ENCODE measurements around the gene SLAMF1. TPM values are rescaled to one million over a fixed set of nuclear protein-coding genes. Genes with fewer than 3 reads are reported as not detected.

SLAMF1 gene
- total and polyA plus RNA-seq, 9 of the 15 experiments (the other 6 are each of a cell fraction or from before 2014, with no cell fraction given): 0.04 to 0.17 (median 0.11) TPM; not detected in 4

GRCh38 chr1:160680399-160680798, 33.6 kb upstream of the SLAMF1 start (continued):
- TF ChIP-seq BDP1 (IDR thresholded peaks at IDR 0.05; ENCODE audit: insufficient read depth, insufficient read length) (no peak), GTF2A2 (tag; IDR thresholded peaks at IDR 0.05) (no peak), SUPT5H (IDR thresholded peaks at IDR 0.05) (no peak), ZNF12 (CRISPR knock-in tag; IDR thresholded peaks at IDR 0.05) (no peak), RUNX1 (IDR thresholded peaks at IDR 0.05; ENCODE audit: low read depth) (no peak), BRCA1 (IDR thresholded peaks at IDR 0.05) (no peak), BRCA1 (CRISPR knock-in tag; IDR thresholded peaks at IDR 0.05) (no peak), ZNF785 (CRISPR knock-in tag; IDR thresholded peaks at IDR 0.05) (no peak), ZNF384 (IDR thresholded peaks at IDR 0.05; ENCODE audit: low read depth, low read length) (no peak), HDAC6 (IDR thresholded peaks at IDR 0.05; ENCODE audit: low read depth, low read length) (no peak)

GRCh38 chr1:160679893-160680292, 33.0 kb upstream of the SLAMF1 start:
- no peak for FAIRE-seq
- in situ Hi-C loops (cut with MboI) (loop anchor here (5.0 kb wide), 1 partner anchor 248 kb away; no protein-coding TSS in a partner anchor), intact Hi-C loops (cut with micrococcal nuclease) (loop anchor here (5.0 kb wide), 1 partner anchor 312 kb away; no protein-coding TSS in a partner anchor)
- no peaks in the 10 kb centered on the region for H3K9me3 ChIP-seq (replicated peaks; ENCODE audit: control insufficient read depth, insufficient read depth, low read depth, low read length)
- peaks cover 5% of the 10 kb centered on the region; the same call in 1 of the 2 replicates for H4K20me1 ChIP-seq (replicated peaks; ENCODE audit: control insufficient read depth, insufficient read depth, low read length)
- H3K4me3 ChIP-seq: no peak overlapping the region
- no TSS peak for BruUV-seq (replicated peaks)
- no peaks in the 10 kb centered on the region for H3K36me3 ChIP-seq (ENCODE audit: control insufficient read depth, insufficient read depth, low read length)
- H3K9me1 ChIP-seq (ENCODE audit: control insufficient read depth, insufficient read depth, low read length): no peaks in the 10 kb centered on the region
- ChIA-PET POLR2A (interaction anchor here (0.6 kb wide), 1 partner anchor 210 kb away, joined by 3 read pairs; no protein-coding TSS in a partner anchor), CTCF (ENCODE audit: low intra/inter-chr PET ratio) (interaction anchor here (2.5 kb wide), 1 partner anchor 88 kb away, joined by 9 read pairs; no protein-coding TSS in a partner anchor)
- DNase-seq (ENCODE audit: extremely low read depth in 1 of 4, low spot score in 3 of 4): peak in 1 of 4 experiments; percentile 8
- no peaks in the 10 kb centered on the region; a peak in 1 of 5 replicates for H3K27me3 ChIP-seq (ENCODE audit: control insufficient read depth in 2 of 2, insufficient read depth in 2 of 2, low read length in 2 of 2)
- H2AFZ ChIP-seq (ENCODE audit: low read depth, low read length): no peak overlapping the region
- no peak overlapping the region for H3K4me2 ChIP-seq (ENCODE audit: insufficient read depth, low read length)
- H3K9ac ChIP-seq (ENCODE audit: insufficient read depth in 1 of 2, low read depth in 2 of 2, low read length in 2 of 2): no peak overlapping the region
- H3K27ac ChIP-seq (ENCODE audit: extremely low read depth, low read depth, low read length): no peak overlapping the region
- no peak for ATAC-seq
- WGBS (ENCODE audit: insufficient coverage, low coverage, missing lambda C conversion rate): 20% methylated on average over 3 of the region's 3 CpGs
- H3K4me1 ChIP-seq (replicated peaks in 1 of 2; ENCODE audit: control insufficient read depth in 2 of 2, insufficient read depth in 2 of 2, low read length in 2 of 2): peaks cover 4 to 15% of the 10 kb centered on the region in 2 experiments
- no peaks in the 10 kb centered on the region for H3K79me2 ChIP-seq (ENCODE audit: control insufficient read depth, insufficient read depth, low read length)
- no peak for TF ChIP-seq FOXP1 (CRISPR knock-in tag; IDR thresholded peaks at IDR 0.05)
- TF ChIP-seq ZNF444 (CRISPR knock-in tag; IDR thresholded peaks at IDR 0.05): no peak
- peak; percentile 84 for TF ChIP-seq CBFA2T3 (IDR thresholded peaks at IDR 0.05)
- TF ChIP-seq RCOR1 (IDR thresholded peaks at IDR 0.05; ENCODE audit: borderline replicate concordance in 1 of 2, low read depth in 2 of 2, low read length in 2 of 2): peak; percentile 38 to 90; a peak in 3 of 4 replicates
- no peak for TF ChIP-seq HMGN3 (IDR thresholded peaks at IDR 0.05; ENCODE audit: borderline replicate concordance, extremely low read depth, insufficient read length, low read depth, low read length)
- peak; percentile 71 for TF ChIP-seq VEZF1 (CRISPR knock-in tag; IDR thresholded peaks at IDR 0.05)
- TF ChIP-seq ZNF445 (CRISPR knock-in tag; IDR thresholded peaks at IDR 0.05; ENCODE audit: low read depth): no peak
- TF ChIP-seq ZNF316 (IDR thresholded peaks at IDR 0.05): no peak
- no peak for TF ChIP-seq ZC3H4 (CRISPR knock-in tag; IDR thresholded peaks at IDR 0.05; ENCODE audit: borderline replicate concordance)
- peak; percentile 38; the same call in 1 of the 2 replicates for TF ChIP-seq NCOR1 (IDR thresholded peaks at IDR 0.05)
- TF ChIP-seq ZNF785 (CRISPR knock-in tag; IDR thresholded peaks at IDR 0.05): no peak
- peak; percentile 89 to 93 for TF ChIP-seq KDM1A (IDR thresholded peaks at IDR 0.05)
- peak; percentile 46 for TF ChIP-seq CXXC5 (CRISPR knock-in tag; IDR thresholded peaks at IDR 0.05)
- TF ChIP-seq GATA2 (CRISPR knock-in tag; IDR thresholded peaks at IDR 0.05): 0 out of 2 replicates have a peak, but pooled peaks have one; percentile 9
- TF ChIP-seq PTRF (tag; IDR thresholded peaks at IDR 0.05): no peak
- TF ChIP-seq SRF (CRISPR knock-in tag; IDR thresholded peaks at IDR 0.05): no peak
